Bronchial epithelial cell (primary cell): ENCODE data around the gene FGGY. TPM values are rescaled to one million over a fixed set of nuclear protein-coding genes. Genes with fewer than 3 reads are reported as not detected.

Experiments
- DNase-seq: peaks from one replicate; pipeline ENCODE4 v3.0.0-alpha.2; 2010; ENCODE audit warnings: low read depth
- FAIRE-seq: peaks from 2 replicates; lab custom pipeline; 2011; peaks lifted over from hg19 to GRCh38; lab: Jason Lieb, UNC
- H3K27me3 ChIP-seq: 2 replicates; pipeline ENCODE4 v1.5.1; 2011; ENCODE audit warnings: low read length; ENCODE audit not compliant: control insufficient read depth, insufficient read depth
- H3K36me3 ChIP-seq: 2 replicates; pipeline ENCODE4 v1.5.1; 2011; ENCODE audit warnings: low read length; ENCODE audit not compliant: control insufficient read depth, insufficient read depth
- H3K4me3 ChIP-seq: 2 replicates; pipeline ENCODE4 v1.5.1; 2011; ENCODE audit warnings: mild to moderate bottlenecking, low read depth, low read length, control low read depth
- CTCF ChIP-seq: IDR thresholded peaks from 2 replicates; pipeline ENCODE4 v1.5.1; 2011; ENCODE audit warnings: mild to moderate bottlenecking, moderate library complexity, low read length, control low read depth, inconsistent platforms; ENCODE audit not compliant: insufficient read depth, severe bottlenecking
- total RNA-seq: library from RNA; depleted of rRNA; stranded (reverse); fragments of >200 nt; gene quantifications from 2 replicates; pipeline ENCODE4 v1.2.1, GENCODE V29; 2014

FGGY gene
- total RNA-seq, 1 donor from 2014 or later = 20.0 TPM

GRCh38 chr1:59545830-59546229 is 248.9 kb downstream of the FGGY start:
- Histone ChIP-seq H3K4me3 (no peak overlapping the region), H3K36me3 (no peaks in the 10 kb centered on the region), H3K27me3 (no peaks in the 10 kb centered on the region)
- no peak for TF ChIP-seq CTCF
- FAIRE-seq (no peak), DNase-seq (no peak)

- DNase-seq (no peak), FAIRE-seq (no peak)
- H3K4me3 ChIP-seq = no peak overlapping the region
- no peaks in the 10 kb centered on the region for H3K36me3 ChIP-seq
- H3K27me3 ChIP-seq = no peaks in the 10 kb centered on the region
- TF ChIP-seq CTCF = no peak
Measured at GRCh38 chr1:59549066-59549837, 252.4 kb downstream of the FGGY start.

- no peak for TF ChIP-seq CTCF
- Histone ChIP-seq H3K4me3 (no peak overlapping the region), H3K36me3 (no peaks in the 10 kb centered on the region), H3K27me3 (no peaks in the 10 kb centered on the region)
- FAIRE-seq (no peak), DNase-seq (peak; percentile 61)
Measured at GRCh38 chr1:59549903-59550302, 253.0 kb downstream of the FGGY start.

DNA sequence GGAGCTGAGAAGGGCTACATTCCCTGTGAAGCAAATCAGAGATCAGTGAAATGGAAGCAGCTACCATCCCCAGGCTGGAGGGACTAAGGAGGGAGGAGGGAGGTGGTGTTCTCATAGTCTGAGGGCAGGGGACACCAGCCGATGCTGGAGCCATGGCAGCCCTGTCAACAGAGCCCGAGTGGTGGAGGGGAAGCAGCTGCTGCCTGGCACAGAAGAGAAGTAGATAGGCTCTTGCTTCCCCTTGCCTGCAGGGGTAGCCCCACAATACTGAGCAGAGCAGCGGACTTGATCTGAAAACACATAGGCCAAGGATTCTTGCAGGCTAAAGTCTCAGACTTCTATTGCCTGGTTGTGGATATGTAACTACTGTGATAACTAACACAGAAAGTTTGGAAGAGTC is 255.1 kb downstream of the FGGY start:
- H3K36me3 ChIP-seq = no peaks in the 10 kb centered on the region
- no peaks in the 10 kb centered on the region for H3K27me3 ChIP-seq
- no peak for TF ChIP-seq CTCF

DNA sequence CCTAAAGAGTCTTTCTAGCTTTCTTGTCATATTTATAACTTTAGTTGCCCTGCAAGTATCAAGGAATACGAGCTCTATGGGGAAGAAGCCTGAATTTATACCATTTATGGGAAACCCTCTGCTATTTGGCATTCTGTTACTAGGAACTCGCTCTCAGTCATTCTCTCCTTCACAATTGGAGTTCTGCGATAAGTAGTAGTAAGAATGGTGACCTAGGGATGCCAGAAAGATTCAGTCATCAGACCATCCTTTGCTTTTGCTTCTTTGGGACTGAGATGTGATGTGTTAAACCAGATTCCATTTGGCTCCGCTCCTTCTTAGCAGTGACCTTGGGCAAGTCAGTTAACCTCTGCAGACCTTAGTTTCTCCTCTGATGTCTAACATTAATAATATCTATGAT is 256.5 kb downstream of the FGGY start:
- DNase-seq (no peak), FAIRE-seq (no peak)
- Histone ChIP-seq H3K36me3 (no peaks in the 10 kb centered on the region), H3K4me3 (no peak overlapping the region), H3K27me3 (no peaks in the 10 kb centered on the region)
- no peak for TF ChIP-seq CTCF

More for the DNA sequence above, 255.1 kb downstream of the FGGY start:
- no peak overlapping the region for H3K4me3 ChIP-seq
- FAIRE-seq (no peak), DNase-seq (no peak)
